ENCODE measurements around the gene ALDH2.
"Not testable (repeated sequence)": the region's sequence is repeated elsewhere in the genome, so short reads cannot be mapped to it uniquely, and the experiment has no call there.

The ALDH2 gene

DNA sequence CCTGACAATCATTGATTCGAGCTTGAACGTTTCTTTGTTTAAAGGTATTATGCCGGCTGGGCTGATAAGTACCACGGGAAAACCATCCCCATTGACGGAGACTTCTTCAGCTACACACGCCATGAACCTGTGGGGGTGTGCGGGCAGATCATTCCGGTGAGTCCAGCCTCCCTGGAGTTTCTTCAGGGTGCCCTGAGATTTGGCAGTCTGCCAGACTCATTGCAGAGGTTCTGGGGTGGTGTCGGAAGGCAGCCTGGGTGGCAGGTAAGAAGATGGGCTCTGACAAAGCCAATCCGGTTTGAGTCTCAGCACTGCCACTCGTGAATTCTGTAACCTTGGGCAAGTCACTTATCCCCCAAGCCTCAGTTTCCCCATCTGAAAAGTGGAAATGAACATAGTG lies 23.0 kb downstream of the ALDH2 start:
- DNase-seq = no peak

DNA sequence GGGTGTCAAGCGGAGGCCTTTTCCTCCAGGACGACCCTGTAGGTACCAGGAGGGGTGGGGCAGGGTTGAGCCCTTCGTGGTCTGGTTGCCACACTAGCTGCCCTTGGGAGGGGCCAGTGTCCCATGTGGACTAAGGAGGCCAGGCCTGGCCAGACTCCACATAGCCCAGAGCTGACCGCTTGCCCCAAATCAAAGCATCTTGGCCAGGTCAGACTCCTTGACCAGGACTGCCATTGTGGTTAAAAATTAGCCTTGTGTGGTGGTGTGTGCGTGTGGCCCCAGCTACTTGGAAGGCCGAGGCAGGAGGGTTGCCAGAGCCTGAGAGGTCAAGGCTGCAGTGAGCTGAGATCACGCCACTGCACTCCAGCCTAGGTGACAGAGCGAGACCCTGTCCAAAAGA lies 24.8 kb downstream of the ALDH2 start:
- DNase-seq = no peak

DNA sequence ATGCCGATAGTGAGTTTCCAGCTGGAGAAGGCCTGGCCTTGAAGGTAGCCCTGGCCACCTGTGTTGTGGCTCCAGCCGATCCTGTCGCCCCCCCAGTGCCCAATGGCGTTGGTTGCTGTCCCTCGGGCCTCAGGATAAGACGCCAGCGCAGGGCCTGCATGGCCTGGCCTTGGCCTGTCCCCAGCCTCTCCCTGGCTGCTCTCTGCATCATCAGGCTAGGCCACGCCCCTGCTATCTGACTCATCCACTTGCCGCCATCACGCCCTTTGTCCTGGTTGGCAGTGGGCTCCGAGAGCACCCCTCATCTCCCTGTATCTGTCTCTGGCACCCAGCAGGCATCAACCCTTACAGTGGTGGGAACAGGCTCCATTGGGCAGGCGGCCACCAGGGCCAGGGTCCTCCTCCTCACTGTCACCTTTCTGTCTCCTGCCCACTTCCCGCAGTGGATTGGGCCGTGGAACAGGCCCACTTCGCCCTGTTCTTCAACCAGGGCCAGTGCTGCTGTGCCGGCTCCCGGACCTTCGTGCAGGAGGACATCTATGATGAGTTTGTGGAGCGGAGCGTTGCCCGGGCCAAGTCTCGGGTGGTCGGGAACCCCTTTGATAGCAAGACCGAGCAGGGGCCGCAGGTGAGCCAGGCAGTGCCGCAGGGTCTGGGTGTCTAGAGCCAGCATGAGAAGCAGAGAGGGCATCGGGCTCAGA lies 25.6 kb downstream of the ALDH2 start:
- DNase-seq = no peak

DNA sequence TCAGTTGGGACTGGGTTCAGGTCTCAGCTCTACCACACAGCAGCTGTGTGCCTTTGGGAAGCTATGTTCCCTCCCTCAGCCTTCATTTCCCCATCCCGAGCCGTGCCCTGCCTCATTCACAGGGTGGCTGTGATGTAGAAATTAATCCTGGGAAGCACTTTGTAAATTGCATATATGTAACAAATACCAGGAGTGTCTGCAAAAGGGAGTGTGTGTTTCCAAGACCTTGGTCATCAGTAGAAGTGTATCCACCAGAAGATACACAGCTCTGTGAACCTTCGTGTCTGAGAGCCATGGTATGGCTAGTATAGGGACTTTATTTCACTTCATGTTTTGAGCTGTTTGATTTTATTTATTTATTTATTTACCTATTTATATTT lies 26.1 kb downstream of the ALDH2 start:
- DNase-seq = no peak

DNA sequence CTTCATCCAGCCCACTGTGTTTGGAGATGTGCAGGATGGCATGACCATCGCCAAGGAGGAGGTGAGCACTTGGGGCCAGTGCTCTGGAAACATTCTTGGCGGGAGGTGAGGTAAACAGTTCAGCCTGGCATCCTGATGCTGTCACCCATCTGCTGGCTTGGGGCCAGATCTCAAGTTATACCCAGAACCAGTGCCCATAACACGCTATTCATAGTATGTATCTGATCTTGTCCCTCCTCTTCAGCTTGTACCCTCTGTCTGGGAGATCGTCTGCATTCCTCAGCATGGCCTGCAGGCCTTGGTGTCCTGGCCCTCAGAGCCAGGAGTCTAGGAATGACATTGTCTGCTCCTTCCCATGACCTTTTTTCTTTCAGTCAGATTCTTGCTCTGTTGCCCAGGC lies 31.4 kb downstream of the ALDH2 start:
- no peak for DNase-seq

DNA sequence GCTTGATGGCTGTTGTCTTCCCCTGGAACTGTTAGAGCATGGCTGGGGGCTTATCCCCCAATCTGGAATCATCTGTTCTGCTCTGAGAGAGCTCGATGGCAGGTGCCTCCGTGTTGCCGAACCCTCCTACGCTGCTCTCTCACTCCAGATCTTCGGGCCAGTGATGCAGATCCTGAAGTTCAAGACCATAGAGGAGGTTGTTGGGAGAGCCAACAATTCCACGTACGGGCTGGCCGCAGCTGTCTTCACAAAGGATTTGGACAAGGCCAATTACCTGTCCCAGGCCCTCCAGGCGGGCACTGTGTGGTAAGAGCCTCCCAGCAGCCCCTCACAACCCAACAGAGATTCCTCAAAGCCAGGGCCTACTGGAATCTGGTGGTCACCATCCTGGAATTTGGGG lies 33.0 kb downstream of the ALDH2 start:
- no peak for DNase-seq

DNA sequence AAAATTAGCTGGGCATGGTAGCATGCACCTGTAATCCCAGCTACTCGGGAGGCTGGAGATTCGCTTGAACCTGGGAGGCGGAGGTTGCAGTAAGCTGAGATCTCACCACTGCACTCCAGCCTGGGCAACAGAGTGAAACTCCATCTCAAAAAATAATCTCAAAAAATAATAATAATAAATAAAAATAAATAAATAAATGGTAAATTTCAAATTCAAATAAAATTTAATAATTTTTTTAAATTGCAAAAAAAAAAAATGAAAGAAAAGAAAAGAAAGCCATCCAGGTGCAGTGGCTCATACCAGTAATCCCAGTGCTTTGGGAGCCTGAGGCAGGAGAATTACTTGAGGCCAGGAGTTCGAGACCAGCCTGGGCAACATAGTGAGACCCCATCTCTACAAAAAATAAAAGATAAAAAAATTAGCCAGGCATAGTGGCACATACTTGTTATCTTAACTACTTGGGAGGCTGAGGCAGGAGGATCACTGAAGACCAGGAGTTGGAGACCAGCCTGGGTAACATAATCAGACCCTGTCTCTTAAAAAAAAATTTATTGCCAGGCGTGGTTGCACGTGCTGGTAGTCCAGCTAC lies 36.4 kb downstream of the ALDH2 start:
- no peak for DNase-seq

DNA sequence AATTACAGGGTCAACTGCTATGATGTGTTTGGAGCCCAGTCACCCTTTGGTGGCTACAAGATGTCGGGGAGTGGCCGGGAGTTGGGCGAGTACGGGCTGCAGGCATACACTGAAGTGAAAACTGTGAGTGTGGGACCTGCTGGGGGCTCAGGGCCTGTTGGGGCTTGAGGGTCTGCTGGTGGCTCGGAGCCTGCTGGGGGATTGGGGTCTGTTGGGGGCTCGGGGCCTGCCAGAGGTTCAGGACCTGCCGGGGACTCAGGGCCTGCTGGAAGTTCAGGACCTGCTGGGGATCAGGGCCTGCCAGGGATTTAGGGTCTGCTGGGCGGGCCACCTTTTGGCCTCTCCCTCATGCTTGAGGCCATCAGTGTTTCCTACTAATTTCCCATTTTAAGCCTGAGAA lies 37.1 kb downstream of the ALDH2 start:
- no peak for DNase-seq

DNA sequence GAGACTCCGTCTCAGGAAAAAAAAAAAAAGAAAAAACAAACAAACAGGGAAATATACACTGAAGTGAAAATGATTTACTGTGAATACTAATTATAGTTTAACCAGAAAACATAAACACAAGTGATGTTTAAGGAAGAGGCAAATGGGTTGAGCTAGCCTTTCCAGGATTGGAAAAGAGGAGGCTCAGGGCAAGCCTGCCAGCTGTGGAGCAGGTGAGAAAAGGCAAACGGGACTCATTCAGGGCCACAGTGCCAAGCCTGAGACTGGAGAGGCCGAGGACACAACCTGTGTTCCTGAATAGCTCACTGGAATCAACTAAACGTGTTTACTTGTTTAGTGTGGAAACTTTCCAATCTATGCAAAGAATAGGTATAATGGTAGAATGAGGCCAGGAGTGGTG lies 39.6 kb downstream of the ALDH2 start:
- DNase-seq = no peak

DNA sequence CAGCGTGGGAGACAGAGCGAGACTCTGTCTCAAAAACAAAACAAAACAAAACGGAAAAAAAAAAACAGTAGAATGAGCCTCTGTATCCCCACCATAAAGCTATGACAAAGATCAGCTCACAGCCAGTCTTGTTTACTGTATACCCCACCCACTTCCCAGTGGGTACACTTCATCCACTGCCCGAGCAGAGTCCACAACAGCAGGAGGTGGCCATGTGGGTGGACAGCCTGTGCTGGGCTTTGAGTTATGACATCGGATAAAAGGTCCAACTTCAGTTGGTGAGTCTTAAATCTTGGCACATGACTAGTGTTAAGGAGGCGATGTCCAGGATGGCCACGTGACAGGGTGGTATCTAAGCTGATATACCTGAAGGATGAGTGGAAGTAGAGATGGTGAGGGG lies 40.5 kb downstream of the ALDH2 start:
- DNase-seq = no peak

DNA sequence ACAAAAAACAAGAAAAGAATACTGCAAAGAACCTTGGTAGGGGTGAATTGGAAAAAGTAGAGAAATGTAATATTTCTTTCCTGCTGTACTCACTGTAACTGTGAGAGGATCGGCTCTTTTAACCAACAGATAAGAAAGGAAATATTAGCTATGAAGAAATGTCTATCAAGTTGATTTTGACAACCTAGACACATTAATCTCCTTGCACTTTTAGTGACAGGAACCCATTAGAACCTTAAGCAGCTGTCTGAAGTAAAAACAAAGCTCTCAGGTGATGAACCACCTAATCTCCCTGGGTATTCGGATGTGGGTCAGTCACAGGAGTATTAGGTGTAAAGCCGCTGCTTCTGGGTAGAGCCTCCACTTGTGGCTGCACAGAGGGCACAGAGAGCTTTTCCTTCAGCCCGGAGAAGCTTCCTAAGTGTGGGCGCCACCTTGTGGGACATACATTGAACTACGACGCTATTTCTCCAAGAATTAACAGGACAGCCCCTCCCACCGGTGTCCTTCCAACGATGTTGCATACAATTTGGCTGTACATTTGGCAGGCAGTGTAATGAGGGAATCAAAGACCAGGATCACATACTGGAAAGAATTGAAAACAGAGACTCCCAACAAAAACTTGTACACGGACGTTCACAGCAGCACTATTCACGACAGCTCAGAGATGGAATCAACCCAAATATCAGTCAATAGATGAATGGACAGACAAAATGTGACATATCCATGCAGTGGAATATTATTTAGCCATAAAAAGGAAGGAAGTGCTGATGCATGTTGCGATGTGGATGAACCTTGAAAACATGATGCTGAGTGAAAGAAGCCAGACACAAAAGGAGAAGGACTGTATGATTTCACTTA lies 46.4 kb downstream of the ALDH2 start:
- DNase-seq = peak; percentile 78

DNA sequence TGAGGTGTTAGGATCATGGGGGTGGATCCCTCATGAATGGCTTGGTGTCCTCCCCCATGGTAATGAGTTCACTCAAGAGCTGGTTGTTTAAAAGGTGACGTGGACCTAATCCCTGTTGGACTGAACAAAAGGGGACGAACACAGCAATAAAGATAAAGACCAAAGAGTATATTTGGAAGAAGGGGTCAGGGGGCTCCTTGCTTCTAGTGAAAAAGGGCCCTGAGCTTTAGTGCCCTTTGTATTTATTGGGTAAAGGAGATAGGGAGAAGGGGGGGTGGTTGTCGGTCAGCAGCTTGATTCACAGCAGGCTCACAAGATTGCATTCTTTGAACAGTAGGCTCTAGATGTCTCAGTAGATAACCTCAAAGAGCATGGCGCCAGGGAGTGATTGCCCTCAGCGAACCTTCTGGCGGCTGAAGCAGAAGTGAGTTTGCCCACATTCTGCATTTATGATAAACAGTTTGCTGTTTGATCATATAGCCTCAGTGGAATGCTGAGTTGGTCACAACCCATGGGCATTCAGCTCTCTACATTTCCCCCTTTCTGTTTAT lies 49.4 kb downstream of the ALDH2 start:
- DNase-seq = no peak

DNA sequence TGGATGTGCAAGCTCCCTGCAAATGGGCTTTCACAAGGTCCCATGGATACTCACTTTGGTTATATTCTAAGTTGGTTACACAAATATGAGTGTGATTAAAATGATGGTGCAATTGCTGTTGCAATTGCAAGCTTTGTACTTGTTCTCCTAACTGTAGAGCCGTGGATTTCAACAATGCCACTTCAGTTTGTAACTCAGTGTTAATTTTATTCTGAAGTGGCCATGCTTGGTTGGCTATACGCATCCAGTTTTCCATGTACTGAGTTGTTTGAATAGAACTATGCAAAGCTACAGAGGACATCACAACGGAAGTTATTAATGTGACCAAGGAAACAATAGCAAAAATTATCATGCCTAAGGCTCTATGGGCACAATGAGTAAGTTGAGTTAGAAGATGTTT lies 50.2 kb downstream of the ALDH2 start:
- DNase-seq = not testable (repeated sequence)

DNA sequence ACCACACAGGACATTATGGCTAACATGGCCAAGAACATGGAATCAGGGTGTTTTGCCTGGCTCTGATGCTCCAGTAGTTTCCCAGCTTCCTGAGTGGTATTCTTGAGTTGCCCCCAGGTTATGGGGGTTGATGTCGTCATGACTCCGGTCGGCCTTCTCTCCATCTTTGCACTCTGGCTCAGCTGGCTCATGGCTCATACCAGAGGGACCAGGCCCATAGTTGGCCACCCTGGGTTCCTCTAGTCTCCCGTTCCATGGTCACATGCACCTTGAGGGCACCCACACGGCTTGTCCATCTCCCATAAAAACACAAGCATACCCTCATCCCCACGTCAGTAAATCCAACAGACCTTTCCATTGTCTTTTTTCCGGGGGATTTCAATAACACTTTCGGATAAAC lies 51.6 kb downstream of the ALDH2 start:
- no peak for DNase-seq

DNA sequence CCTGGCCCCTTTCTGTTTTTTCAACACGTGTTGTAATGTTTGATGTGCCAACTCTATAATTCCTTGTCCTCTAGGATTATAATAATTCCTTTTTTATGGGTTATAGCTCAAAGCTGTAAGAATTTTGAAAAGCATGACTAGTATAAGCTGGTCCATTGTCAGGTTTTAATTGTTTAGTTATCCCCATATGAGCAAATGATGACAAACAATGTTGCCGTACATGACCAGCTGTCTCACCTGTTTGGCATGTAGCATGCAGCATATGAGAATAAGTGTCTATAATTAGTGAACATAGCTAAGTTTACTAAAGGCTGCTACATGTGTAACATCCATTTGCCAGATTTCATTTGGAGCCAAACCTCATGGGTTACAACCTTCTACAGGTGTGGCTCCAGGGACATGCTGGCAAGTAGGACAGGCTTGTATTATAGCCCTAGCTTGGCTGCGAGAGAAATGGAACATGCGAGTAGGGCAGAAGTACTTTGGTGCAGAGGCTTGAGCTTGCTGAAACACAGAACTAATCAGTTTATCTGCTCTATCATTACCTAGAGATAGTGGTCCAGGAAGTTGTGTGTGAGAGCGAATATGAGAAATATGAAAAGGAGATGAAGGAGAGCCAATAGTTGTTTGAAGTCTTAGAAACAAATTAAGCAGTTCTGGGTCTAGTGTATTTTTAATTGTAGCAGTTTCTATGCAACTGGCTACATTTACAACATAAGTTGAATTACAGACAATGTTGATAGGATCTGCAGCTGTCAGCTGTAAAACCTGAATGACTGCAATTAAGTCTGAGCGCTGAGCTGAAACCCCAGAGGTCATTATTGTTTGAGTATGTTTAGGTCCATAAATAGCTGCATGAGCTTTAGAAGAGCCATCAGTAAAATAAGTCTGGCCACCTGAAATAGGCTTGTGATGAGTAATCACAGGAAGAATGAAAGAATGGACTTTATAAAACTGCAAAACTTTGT lies 52.7 kb downstream of the ALDH2 start:
- DNase-seq = no peak

DNA sequence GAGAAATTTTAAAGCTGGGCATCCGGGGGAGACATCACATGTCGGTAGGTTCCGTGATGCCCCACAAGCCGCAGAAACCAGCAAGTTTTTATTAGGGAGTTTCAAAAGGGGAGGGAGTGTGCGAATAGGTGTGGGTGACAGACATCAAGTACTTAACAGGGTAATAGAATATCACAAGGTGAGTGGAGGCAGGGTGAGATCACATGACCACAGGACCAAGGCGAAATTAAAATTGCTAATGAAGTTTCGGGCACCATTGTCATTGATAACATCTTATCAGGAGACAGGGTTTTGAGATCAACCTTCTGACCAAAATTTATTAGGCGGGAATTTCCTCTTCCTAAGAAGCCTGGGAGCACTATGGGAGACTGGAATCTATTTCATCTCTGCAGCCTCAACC lies 54.1 kb downstream of the ALDH2 start:
- DNase-seq = not testable (repeated sequence)

DNA sequence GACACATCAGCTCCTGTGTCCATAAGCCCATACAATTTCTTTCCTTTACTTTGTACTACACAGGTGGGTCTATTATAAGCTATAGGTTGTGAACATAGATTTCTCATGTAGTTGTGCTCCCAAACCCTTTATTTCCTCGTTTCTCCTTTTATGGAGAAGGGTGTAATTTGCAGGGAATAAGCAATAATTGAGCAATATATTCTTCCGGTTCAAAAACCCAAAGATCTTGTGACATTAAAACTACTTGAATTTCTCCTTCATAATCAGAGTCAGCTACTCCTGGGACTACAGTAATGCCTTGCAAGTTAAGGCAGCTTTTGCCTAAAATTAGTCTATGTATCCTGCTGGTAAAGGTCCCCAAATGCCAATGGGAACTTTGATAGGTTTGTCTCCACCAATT lies 56.2 kb downstream of the ALDH2 start:
- no peak for DNase-seq

DNA sequence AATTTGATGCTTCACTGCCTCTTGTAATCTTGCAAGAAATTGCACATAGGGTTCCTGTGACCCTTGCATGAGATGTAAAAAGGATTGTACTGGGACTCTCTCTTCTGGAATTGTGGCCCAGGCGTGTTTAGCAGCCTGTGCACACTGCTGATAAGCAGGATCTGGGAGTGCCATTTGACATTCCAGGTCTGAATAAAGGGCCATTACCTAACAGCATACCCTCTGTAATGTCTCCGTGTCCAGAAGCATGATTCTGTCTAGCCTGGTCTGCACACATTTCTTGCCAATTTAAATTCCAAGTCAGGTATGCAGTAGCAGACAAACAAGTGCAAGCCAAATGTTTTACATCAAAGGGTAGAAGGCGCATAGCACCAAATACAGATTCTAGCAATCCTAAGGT lies 57.2 kb downstream of the ALDH2 start:
- no peak for DNase-seq

DNA sequence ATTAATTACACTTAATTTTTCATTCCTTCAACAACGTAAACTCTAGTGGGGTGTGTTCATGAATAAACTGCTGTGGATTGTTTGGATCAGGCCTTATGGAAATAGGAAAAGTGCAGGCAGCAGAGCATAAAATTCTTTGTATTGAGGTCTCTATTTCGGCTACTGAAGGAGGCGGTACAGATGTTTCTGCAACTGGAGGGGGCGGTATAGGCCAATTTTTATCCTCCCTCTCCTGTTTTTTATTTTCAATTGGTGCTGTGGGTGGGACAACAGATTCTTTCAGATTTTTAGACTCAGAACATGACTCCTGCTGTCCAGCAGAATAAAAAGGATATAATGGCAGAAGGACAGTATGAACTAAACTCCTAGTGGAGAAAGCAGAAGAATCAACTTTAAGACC lies 57.6 kb downstream of the ALDH2 start:
- not testable (repeated sequence) for DNase-seq

DNA sequence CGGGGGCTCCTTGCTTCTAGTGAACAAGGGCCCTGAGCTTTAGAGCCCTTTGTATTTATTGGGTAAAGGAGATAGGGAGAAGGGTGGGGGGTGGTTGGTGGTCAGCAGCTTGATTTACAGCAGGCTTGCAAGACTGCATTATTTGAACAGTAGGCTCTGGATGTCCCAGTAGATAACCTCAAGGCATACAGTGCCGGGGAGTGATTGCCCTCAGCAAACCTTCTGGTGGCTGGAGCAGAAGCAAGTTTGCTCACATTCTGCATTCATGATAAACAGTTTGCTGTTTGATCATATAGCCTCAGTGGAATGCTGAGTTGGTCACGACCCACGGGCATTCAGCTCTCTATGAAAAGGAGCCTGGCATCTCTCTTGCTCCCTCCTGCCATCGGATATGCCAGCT lies 58.8 kb downstream of the ALDH2 start:
- DNase-seq = no peak

DNA sequence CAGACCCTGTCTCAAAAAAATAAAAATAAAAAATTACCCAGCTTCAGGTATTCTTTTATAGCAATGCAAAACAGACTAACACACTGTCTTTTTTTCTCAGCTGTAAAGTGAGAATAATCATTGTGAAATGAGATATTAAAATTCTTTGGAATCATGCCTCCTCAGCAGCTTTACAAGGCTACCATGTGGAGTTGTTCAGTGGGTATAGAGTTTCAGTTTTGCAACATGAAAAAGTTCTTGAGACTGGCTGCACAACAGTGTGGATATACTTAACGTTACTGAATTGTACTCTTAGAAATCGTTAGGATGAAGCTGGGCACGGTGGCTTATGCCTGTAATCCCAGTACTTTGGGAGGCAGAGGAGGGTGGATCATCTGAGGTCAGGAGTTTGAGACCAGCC lies 59.6 kb downstream of the ALDH2 start:
- DNase-seq = no peak

DNA sequence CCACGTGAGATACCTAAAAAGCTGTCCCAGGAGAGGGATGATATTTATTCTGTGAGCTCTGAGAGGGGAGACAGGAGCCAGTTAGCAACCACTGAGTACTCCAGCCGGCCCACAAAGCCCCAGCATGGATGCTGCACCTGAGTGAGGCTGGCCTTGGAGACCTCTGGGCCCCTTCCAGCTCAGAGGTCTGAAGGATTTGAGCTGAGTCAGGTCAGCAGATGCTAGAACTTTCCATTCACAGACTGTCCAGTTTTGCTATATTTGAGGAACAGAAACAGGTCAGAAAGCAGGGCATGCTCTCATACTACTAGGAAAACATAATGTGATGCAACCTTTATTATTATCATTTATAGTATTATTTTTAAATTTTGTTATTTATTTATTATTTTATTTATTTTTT lies 60.3 kb downstream of the ALDH2 start:
- no peak for DNase-seq

Measured in fibroblast of skin of abdomen (primary cell).